HuH-7 (cell line): Measurements from ENCODE around the gene SORCS2.

ENCODE experiments used
- DNase-seq: peaks from one replicate; pipeline ENCODE4 v3.0.0; 2011; ENCODE audit warnings: low spot score

SORCS2 gene

DNA sequence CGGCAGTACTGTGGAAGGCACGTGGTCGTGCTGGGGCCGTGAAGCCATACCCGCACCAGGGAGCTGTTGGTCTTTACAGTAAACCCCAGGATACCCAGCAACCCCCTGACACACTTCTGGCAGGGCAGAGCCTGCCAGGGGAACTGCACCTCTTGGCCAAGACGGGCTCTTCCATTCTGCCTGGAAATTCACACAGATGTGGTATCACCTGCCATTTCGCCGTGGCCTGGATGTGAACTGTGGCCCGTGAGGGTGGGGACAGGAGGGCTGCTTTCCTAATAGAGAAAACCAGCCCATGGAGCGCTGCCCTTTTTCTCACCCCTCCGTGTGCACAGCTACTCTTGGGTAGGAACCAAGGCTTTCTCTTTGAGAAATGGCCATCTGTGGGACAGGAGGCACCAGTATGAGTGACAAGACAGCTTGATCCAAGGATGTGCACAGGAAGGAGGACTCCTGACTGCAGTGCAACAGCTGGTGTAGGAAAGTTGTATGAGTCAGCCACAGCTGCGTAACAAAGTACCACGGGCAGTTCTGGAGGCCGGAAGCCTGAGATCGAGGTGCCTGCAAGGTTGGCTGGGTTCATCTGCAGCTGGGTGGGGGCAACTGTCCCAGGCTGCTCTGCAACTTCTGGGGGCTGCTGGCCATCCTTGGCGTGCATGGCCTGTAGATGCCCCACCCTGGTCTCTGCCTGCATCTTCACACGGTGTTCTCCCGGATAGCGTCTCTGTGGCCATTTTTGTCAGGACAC is 146.7 kb downstream of the SORCS2 start:
- no peak for DNase-seq

DNA sequence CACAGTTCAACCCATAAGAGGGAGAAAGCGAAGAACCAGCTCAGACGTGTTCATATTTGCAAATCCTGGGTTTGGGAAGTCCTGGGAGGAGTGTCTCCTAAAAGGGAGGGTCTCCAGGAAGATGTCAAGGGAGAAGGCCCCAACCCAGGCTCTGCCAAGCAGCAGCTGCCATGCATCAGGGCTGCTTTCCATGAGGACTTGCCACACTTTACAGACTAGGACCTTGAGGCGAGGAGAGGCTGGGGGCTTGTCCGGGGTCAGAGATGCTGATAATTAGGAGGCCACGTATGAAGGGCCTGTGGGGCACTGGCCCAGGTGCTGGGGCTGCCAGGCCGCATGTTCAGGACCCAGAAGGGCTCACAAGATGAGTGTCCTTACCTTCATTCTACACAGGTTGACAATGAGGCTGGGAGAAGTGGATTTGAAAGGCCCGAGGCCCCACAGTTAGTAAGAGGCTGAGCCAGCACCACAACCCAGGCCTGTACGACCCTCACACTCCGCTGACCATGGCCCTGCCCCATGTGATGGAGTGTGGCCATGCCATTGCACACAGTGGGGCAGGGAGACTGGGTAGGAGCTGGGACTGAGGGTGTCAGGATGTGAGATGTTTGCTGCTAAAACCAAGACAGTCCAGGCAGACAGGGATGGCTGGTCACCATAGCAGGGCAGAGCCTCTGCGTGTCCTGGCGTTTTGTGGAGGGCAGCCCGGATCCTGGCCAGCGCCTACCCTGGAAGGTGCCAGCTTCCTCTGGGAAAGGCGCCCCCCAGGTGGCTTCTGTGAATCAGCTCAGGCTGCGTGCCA is 147.6 kb downstream of the SORCS2 start:
- no peak for DNase-seq

DNA sequence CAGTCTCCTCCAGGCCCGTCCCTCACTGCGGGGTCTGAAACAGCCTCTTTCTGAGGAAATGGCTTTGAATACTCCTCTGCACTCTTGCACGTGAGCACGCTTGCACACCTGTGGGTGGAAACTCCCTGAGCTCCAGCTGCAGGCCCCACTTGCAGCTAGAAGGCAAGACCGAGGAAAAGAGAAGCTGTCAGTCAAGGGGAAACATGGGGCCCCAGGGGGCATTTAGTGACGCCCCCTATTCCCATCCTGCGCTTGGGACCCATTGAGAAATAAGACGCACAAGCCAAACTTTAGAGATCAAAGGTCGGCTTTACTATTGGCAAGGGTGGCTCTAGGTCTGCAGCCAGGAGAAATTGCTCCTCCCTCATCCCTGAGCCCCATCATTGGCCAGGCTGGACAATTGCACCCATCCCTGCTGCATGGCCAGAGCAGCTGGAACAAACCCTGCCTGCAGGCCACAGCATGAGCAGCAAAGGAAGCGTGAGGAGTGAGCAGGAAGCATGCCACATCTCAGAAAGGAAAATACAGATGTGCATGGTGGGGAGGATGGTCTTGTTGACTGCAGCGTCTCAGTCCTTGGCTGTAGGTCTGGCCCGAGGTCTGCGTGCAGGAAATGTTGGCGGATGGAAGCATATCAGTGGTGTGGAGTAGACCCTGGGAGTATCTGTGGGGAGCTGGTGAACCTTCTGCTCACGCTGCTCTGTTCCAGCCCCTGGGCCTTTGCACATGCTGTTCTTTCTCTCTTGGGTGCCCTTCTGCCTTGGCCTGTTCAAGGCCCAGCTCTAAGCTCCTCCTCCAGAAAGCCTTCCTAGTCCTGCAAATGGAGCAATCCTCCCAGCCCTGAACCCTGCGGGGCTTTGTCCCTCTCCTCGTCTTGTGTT is 148.5 kb downstream of the SORCS2 start:
- DNase-seq, result no peak

- no peak for DNase-seq
Observed at GRCh38 chr4:7341491-7342222, 149.3 kb downstream of the SORCS2 start.

DNA sequence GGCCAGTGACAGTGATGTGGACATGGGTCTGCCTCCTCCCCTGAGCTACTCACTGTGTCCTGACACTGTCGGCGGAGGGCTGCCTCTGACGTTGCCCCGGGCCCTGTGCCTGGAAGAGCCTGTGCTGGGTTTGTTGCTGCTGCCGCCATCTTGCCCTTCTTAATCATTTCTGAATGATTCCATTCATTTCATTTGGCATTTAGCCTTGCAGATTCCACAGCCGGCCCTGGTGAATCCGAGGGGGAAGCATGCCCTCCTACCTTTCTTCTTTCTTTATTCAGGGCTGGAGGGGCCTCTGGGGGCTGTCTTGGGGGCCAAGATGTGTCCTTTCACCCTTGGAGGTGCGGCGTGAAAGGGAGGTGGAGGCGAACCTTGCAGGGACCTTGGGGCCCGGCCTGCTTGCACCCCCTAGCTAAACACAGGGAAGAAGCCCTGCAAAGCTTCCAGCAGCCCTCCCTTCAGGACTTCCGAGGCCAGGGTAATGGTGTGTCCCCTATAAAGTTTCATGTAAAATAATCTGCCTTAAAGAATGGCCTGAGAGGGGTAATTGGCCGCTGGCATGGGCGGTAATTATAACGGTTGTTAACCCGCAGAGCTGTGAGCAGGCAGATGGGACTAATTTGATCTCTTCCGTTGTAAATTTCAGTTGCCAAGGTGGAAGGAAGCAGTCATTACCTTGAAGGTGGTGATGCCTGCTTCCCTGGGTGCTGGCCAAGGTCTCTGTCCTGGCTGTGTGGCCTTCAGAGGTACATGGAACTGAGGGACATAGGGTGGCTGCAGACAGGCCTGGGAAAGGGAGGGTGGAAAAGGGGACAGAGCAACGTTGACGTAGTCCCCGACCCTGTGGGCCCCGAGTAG is 150.1 kb downstream of the SORCS2 start:
- no peak for DNase-seq

GRCh38 chr4:7343081-7343655 is 150.8 kb downstream of the SORCS2 start:
- DNase-seq, result no peak

- no peak for DNase-seq
Observed at GRCh38 chr4:7343950-7344349, 151.6 kb downstream of the SORCS2 start.

GRCh38 chr4:7344636-7345155 is 152.4 kb downstream of the SORCS2 start:
- DNase-seq, result no peak

GRCh38 chr4:7347981-7348380 is 155.6 kb downstream of the SORCS2 start:
- DNase-seq, result no peak

GRCh38 chr4:7348946-7349900 is 156.9 kb downstream of the SORCS2 start:
- DNase-seq, result no peak

GRCh38 chr4:7350396-7350795 is 158.1 kb downstream of the SORCS2 start:
- no peak for DNase-seq

DNA sequence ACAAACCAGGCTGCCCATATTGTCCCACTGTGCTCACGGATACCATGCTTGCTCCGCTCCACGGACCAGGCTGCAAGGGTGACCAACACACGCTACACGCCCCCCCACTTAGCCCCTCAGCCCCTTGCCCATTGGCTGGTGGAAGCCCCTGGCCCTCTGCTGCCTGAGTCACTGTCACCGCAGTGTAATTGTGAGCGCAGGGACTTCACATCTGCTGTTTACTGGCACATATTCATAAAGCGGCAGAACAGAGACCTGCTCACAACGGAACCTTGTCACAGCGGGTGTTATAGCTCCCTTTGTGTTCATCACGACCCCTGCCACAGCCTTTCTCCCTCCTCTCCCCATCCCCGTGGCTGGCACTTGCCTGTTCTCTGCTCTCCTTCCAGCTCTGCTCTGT is 158.7 kb downstream of the SORCS2 start:
- DNase-seq, result no peak

DNA sequence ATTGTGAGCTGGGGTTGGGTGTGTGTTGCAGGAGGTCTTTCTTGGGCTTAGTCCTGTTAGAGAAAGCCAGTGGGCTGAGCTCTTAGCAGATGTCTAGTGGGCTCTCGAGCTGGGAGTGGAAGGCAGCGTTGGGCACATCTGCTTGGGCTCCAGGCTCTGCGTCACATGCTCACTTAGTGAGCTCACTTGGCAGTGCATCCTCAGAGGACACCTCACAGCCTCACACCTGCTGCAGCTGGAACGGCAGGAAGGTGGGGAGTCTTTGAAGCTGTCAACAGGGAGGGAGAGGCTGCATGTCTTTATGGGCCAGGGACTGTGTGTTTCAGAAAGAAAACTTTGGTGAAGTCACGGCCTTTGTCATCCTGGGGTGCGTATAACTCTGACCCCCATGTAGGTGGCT is 160.1 kb downstream of the SORCS2 start:
- no peak for DNase-seq

GRCh38 chr4:7353046-7353790 is 160.9 kb downstream of the SORCS2 start:
- DNase-seq, result no peak

DNA sequence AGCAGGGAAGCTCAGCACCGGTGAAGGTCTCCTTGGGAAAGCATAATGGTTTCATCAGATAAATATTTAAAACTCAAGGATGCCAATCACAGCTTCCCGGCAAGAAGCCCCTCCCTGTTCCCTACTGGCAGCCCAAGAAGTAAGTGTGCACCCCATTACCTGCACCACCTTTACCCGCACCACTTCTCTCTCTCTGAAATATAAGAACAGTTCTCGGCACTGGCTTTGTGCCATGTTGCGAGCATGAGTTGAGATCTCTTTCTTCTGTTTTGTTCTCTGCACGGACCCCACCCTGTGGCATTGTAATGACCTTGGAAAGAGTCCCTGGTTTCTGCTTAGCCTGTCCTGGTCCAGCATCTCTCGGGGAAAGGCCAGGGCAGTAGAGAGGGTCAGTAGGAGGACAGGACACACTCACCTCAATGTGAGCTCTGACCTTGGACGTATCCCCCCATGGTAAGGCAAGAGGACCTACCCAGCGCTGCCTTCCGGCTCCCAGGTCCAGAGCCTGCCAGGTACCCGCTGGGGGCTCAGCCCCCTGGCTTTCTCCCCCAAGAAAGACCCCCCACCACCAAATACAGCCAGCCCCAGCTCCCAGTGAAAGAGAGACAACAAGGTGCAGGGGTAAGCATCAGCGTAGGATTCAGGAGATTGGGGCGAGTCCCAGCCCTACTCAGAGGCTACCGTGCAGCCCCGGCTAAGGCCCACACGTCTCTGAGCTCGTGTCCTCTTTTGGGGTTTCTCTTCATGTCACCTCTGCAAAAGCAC is 161.7 kb downstream of the SORCS2 start:
- DNase-seq, result no peak

DNA sequence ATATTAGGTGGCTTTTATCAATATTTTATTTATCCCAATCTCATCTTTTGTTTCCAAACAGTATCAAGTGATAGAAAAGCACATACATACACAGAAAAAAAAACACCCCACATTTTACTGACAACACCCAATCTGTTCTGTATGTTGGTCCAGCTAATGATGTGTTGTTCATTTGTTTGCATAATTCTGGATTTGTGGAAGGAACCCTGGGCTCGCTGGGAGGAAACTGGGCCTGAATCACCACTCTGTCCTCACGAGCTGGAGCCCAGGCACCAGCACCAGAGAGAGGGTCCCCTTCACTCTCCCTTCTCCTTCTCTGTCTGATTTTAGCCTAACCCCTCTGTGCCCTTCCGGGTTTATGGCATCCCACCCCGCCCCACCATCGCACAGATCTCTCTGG is 162.6 kb downstream of the SORCS2 start:
- DNase-seq, result no peak

DNA sequence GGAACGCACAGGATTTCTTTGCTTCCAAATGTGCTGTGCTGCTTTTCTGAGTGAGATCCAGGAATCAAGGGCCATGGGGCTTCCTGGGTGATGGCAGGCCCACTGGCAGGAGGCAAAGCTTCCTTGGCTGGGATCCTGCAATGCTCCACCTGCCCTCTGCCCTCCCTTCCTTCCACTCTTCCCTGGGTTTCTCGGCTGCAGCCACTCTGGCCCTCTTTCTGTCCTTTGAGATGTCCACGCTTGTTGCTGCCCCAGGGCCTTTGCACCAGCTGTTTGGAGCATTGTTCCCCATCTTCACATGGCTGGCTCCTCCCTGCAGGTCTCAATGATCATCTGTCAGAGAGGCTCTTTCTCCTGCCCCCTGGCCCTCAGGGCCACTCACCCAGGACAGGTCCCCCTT is 163.5 kb downstream of the SORCS2 start:
- no peak for DNase-seq
